Epithelial cell of esophagus (primary cell): Measurements from ENCODE around the gene ZFTA.
"Not testable (repeated sequence)": the region's sequence is repeated elsewhere in the genome, so short reads cannot be mapped to it uniquely, and the experiment has no call there.

Source experiments
- DNase-seq: peaks from one replicate; pipeline ENCODE4 v3.0.0; 2010; ENCODE audit warnings: low read depth
- H3K4me3 ChIP-seq: 2 replicates; pipeline ENCODE4 v1.5.1; 2011; ENCODE audit warnings: mild to moderate bottlenecking, low read length, control low read depth
- CTCF ChIP-seq: IDR thresholded peaks from 2 replicates; pipeline ENCODE4 v1.5.1; 2011; ENCODE audit warnings: low read depth, mild to moderate bottlenecking, low read length, control low read depth, inconsistent platforms; ENCODE audit not compliant: insufficient read depth; ENCODE audit errors: missing control alignments

Gene ZFTA

GRCh38 chr11:63775191-63775590, 6.6 kb upstream of the ZFTA start:
- H3K4me3 ChIP-seq = no peak overlapping the region
- no peak for DNase-seq
- no peak for TF ChIP-seq CTCF

- H3K4me3 ChIP-seq, DNase-seq: not testable (repeated sequence)
These were observed 3.3 kb upstream of the ZFTA start for GRCh38 chr11:63771741-63772318.

GRCh38 chr11:63770763-63771162, 2.2 kb upstream of the ZFTA start:
- no peak for TF ChIP-seq CTCF
- H3K4me3 ChIP-seq = no peak overlapping the region
- peak; percentile 22 for DNase-seq

DNA sequence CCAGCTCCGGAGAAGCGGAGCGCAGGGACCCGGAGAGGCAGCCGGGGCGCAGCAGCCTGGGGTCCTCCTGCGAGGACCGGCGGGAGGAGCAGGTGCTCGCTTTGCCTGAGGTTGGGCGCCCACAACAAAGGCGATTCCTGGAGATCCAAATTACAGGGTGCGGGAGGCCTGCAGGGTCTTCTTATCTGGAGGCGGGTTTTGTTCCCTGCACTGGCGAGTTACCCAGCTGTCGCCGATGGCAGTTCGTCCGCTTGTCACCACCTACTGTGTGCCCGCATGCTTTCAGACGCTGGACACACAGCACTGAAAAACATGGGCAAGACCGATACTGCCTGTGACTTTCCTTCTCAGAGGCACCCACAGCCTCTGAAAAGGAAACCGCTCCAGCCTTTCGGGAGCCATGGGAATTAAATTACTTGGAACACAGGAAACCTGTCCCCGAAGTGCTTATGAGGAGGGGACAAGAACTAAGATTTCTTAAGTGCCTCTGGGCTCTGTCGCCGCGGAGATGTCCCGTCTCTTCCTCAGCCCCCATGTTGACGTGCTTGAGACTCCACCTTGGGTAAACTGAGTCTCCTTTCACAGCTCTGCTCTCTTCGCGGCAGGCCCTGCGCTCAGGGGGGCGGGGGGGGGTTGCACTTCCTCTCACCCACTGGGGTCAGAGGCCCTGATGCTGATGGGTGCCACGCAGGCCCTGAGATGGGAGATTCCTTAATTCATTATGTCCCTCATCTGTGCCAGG, 1.3 kb upstream of the ZFTA start:
- no peak for DNase-seq
- no peak for TF ChIP-seq CTCF
- no peak overlapping the region for H3K4me3 ChIP-seq

DNA sequence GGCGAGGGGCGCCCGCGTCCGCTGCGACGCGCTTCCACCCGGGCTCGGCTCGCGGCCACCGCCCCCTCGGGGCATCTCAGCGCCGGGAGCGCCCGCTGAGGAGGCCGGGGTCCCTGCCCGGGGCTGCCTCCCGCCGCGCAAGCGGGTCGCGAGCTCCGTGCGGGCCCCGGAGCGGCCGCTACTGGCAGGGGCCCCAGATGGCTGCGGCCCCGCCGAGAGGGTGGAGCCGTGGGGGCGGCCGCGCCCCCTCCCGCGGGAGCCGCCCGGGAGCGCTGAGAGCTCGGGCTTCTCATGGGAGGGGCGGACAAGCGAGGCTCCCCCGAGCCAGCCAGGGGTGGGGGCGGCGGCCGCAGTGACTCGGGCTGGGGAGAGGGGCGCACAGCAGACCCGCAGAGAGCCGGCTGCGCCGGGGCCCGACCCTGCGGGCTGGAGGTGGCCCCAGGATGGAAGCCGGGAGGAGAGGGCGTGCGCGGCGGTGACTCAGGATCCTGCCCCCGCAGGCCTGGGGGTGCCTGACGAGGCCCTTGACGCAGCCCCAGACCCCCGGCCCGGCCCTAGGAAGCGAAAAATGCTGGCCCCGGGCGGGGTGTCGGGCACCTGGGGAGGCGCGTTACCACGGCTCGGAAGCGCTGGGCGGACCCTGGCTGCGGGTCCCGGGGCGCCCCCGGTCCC, 603 bp upstream of the ZFTA start:
- H3K4me3 ChIP-seq = peak overlapping the region; percentile 36
- peak; percentile 51 for DNase-seq
- no peak for TF ChIP-seq CTCF

DNA sequence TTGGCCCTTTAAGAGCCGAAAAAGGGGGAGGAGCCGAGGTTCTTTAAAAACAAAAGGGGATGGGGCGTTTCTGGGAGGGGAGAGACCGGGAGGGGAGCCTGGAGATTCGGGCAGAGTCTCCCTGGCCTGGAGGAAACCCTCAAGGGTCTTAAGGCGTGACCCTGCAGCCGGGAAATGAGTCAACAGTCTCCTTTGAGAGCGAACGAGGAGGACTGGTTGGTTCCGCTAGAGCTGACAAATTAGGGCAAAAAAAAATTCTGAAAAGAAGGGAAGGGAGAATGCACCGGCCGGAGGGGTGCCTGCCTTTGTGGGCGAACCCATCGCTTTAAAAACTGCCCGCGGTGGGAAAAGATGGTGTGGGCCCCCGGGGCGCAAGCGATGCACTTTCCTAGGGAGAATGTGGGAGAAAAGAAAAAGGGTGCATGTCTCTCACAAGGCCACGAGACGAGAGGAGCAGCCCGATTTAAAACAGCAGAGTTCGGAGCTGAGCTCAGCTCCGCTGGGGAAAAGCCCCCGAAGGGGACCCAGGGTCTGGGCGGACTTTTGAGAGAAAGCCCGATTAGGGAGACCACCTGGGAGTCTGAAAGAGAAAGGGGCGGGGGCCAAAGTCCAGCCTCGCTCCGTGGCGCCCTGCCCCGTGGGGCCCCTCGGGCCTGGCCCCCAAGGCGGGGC, 874 bp downstream of the ZFTA start:
- TF ChIP-seq CTCF = no peak
- peak; percentile 64 for DNase-seq
- peak overlapping the region; percentile 66 for H3K4me3 ChIP-seq

- peak overlapping the region; percentile 66 for H3K4me3 ChIP-seq
- no peak for TF ChIP-seq CTCF
- DNase-seq = no peak
These were observed 1.4 kb downstream of the ZFTA start for GRCh38 chr11:63767267-63767564.
